HG03354 (cell line): Measurements from ENCODE around the gene MYOF.

Experiments
- ATAC-seq: cut with Tn5 transposase; IDR thresholded peaks from one replicate; pipeline ENCODE4 v1.9.1; 2021; ENCODE audit warnings: mild to moderate bottlenecking; ENCODE audit not compliant: unreplicated experiment, poor library complexity, severe bottlenecking

MYOF gene

DNA sequence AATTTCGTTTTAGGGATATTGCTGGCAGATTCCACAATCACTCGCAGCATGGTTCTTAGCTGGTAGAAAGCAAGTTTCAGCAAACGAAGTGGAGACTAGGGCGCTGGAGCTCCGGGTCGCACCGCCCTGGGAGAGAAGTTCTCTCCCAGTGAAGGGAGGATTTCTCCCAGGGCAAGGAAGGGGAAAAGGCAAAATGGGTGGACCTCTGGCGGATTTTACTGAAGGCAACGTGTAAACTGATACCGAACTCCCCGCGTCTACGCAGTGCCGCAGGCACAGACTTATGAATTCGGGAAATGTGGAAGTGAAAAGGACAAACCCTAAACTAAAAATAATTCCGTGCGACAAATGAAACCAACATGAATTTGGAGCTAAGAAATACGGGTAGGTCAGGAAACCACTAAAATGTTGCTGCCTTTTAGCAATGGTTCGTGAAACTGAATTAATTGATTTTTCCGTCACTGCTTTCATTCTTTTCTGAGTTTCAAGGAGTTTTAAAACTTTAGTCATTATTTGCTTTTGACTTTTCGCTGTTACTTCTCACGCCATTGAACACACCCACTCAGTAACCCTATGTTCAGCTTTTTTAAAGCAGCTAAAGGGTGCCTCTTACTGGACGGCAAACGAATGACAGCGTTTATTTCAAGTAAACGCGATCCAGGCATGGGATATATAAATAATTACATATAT, at the start of gene MYOF:
MYOF (minus strand) TSS at position 190 of the 690 bp plus-strand sequence; CDS start at position 50, 140 bp downstream.
- ATAC-seq, result peak; percentile 85

DNA sequence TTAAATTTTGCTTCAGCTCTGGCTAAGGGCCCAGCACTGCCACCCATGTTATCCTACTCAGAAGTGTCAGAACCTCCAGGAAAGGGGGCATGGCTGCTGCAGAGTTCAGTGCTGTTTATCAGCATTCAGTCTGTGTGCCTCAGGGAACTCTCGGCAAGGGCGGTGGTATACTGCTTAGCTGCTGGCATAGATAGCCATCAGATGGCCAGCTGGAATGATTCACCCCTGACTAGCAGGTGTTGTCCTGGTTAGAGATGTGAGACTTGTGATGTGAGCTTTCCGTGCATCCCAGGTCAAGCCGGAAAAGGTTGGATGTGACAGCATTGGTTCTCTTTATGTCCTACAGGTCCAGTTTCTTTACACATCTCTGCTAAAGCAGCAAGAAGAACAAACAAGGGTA, 36.4 kb upstream of the MYOF start:
- no peak for ATAC-seq

DNA sequence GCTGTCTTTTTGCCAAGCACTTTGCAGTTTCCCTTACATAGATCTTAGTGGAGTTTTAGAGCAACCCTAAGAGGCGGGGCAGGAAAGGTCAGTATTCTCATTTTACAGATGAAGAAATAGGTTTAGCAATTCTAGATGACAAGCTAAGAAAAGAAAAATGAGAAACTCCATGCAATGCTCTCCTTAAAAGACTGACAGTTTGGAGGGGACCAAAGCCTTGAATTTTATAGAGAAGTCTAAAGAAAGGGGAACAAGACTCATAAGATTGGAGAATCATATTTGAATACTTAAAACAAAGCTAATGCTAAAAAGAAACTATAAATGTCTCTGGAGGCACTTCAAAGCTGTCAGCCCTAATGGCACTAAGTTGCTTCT, 33.9 kb upstream of the MYOF start:
- no peak for ATAC-seq

GRCh38 chr10:93515071-93516005, 33.2 kb upstream of the MYOF start:
- no peak for ATAC-seq

GRCh38 chr10:93514521-93514920, 32.4 kb upstream of the MYOF start:
- no peak for ATAC-seq

DNA sequence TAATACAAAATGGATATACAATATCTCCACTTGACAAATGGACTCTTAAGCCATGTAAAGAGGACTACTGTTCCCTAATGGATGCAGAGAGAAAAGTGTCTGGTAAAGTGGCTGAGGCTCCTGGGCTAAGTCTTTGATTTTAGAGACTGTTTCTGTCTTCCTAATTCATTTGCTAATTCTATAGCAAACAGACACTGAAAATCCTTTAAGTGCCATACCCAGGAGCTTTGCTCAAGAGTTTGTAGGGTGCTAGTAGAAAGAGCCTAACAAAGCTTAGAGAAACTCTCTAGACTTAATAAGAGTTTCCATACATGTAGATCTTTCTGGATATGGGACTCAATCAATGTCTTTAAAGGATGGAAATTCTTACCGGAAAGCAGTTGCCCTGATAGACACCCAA, 31.0 kb upstream of the MYOF start:
- ATAC-seq, result no peak

- no peak for ATAC-seq
Observed at GRCh38 chr10:93512565-93512964, 30.4 kb upstream of the MYOF start.

GRCh38 chr10:93509816-93510215, 27.7 kb upstream of the MYOF start:
- no peak for ATAC-seq

- ATAC-seq, result no peak
Observed at GRCh38 chr10:93505075-93505474, 22.9 kb upstream of the MYOF start.

GRCh38 chr10:93503075-93503474, 20.9 kb upstream of the MYOF start:
- ATAC-seq, result peak; percentile 92

- no peak for ATAC-seq
Observed at GRCh38 chr10:93501650-93502049, 19.5 kb upstream of the MYOF start.

- ATAC-seq, result no peak
Observed at GRCh38 chr10:93498166-93498565, 16.0 kb upstream of the MYOF start.

DNA sequence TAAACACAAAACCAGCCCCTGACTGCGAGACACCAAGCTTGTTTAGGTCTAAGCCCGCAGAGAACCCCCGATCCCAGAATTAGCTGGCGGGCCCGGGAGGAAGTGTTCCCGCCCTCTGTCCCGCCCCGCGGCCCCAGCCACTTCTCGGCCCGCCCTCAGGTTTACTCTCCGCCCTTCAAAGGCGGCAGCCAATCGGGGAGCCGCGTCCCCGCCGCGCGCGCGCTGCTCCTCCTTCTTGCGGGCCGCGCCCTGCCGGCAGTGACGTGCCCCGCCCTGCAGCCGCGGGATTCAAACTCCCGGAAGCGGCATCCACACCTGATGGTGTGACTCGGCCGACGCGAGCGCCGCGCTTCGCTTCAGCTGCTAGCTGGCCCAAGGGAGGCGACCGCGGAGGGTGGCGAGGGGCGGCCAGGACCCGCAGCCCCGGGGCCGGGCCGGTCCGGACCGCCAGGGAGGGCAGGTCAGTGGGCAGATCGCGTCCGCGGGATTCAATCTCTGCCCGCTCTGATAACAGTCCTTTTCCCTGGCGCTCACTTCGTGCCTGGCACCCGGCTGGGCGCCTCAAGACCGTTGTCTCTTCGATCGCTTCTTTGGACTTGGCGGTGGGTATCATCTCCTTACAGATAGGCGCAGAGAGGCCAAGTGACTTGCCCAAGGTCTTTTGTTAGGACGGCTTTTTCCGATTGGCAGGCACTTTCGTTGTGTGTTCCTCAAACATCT, 14.3 kb upstream of the MYOF start, which contains the start of gene CEP55:
CEP55 (plus strand) TSS at position 291 of the 720 bp plus-strand sequence. CDS start 3,440 bp downstream, outside the sequence.
- peak; percentile 98 for ATAC-seq

DNA sequence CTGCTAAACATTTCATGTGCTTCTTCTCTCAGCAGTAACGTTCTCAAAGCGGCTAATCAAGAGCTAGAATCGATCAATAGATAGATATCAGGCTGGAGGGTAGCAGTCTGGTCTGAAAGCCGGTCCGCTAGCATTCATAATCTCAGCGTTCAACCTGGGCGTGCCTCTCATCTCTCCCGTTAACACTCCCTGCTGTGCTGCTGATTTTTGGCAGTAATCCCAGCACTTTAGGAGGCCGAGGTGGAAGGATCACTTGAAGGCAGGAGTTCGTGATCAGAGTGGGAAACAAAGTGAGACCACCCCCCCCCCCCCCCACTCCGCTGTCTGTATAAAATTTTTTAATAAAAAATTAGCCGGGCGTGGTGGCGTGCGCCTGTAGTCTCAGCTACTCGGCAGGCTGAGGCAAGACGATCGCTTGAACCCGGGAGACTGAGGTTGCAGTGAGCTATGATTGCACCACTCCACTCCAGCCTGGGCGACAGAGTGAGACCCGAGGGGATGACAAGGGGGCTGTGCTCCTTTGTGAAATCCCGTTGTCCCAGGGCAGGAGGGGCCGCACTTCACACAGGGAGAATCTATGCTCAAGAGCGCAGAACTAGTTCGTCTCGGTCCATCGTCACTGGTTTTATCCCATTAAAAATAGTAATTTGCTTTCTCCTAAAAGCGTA, 13.7 kb upstream of the MYOF start:
- peak; percentile 24 for ATAC-seq

GRCh38 chr10:93494494-93494893, 12.4 kb upstream of the MYOF start:
- no peak for ATAC-seq

DNA sequence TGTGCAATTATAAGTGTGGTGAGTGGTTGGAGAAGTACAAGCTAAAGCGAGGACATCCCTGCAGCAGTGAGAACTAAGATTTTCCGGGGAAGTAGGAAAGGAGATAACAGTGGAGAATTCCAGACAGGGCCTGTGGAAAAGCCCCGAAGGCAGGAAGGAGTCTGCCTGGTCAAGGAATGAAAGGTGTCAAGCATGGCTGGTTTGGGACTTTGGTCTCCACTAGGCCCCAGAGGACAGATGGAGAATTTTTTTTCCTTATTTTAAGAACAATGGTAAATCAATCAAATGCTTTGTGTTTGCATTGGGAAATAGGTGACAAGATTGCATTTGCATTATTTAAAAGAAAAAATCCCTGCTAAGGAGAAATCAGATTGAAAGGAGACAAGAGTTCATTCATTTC, 11.0 kb upstream of the MYOF start:
- ATAC-seq, result no peak

DNA sequence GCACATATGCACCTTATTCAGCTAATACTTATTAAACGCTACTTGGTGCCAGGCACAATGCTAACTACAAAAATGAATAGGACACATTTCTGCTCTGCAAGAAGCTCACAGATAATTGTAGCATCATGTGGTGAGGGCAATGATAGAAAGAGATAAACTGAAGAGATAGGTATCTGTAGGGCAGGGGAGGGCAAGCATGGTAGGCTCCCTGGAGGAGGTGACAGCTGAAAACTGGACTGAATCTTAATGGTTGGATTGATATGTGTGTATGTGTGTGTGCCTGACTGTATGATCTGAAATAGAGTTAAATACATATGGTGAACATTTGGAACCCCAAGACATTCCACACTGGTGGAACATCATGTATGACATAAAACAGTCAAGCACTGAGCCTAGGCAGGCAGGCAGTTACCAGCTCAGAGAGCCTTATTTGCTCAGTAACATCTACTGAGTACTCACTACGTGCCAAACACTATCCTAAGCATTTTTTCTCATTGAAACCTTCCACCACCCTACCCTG, 9.5 kb upstream of the MYOF start:
- no peak for ATAC-seq

GRCh38 chr10:93488956-93489528, 6.9 kb upstream of the MYOF start:
- ATAC-seq, result no peak

GRCh38 chr10:93485690-93486089, 3.6 kb upstream of the MYOF start:
- no peak for ATAC-seq
